MM.1S (cell line): ENCODE results near the gene COL6A3.

ENCODE experiments used
- DNase-seq: peaks from one replicate; pipeline ENCODE4 v3.0.0-alpha.2; 2015
- H2AFZ ChIP-seq: fragments of 300-600 bp; sonication (generic); 2 replicates; pipeline ENCODE4 v1.6.0; 2016; ENCODE audit warnings: antibody characterized with exemption, low read length
- H3F3A ChIP-seq: fragments of 300-600 bp; sonication (generic); 2 replicates; pipeline ENCODE4 v1.6.1; 2016; ENCODE audit warnings: mild to moderate bottlenecking, antibody characterized with exemption, low read length, moderate library complexity, mixed read lengths; ENCODE audit not compliant: insufficient read depth
- H3K27ac ChIP-seq: fragments of 300-600 bp; sonication (generic); 2 replicates; pipeline ENCODE4 v1.5.1; 2016; ENCODE audit warnings: mild to moderate bottlenecking, low read length
- H3K27me3 ChIP-seq: fragments of 300-600 bp; sonication (generic); replicated peaks from 2 replicates; pipeline ENCODE4 v1.6.0; 2016; ENCODE audit warnings: low read length; ENCODE audit not compliant: insufficient read depth
- H3K36me3 ChIP-seq: fragments of 300-600 bp; sonication (generic); replicated peaks from 2 replicates; pipeline ENCODE4 v1.6.1; 2016; ENCODE audit warnings: mild to moderate bottlenecking, low read length, mixed read lengths; ENCODE audit not compliant: insufficient read depth
- H3K4me1 ChIP-seq: fragments of 300-600 bp; sonication (generic); 2 replicates; pipeline ENCODE4 v1.6.1; 2016; ENCODE audit warnings: low read length, mixed read lengths
- H3K4me2 ChIP-seq: fragments of 300-600 bp; sonication (generic); 2 replicates; pipeline ENCODE4 v1.6.0; 2016; ENCODE audit warnings: low read depth, low read length
- H3K4me3 ChIP-seq: fragments of 300-600 bp; sonication (generic); 2 replicates; pipeline ENCODE4 v1.5.1; 2016; ENCODE audit warnings: low read length, mixed read lengths
- H3K79me2 ChIP-seq: fragments of 300-600 bp; sonication (generic); 2 replicates; pipeline ENCODE4 v1.6.1; 2016; ENCODE audit warnings: mixed run types, low read length, mixed read lengths
- H3K9ac ChIP-seq: fragments of 300-600 bp; sonication (generic); 2 replicates; pipeline ENCODE4 v1.6.1; 2016; ENCODE audit warnings: low read length, mixed read lengths
- H3K9me2 ChIP-seq: fragments of 300-600 bp; sonication (generic); replicated peaks from 2 replicates; pipeline ENCODE4 v1.6.1; 2016; ENCODE audit warnings: mild to moderate bottlenecking, low read length, mixed read lengths; ENCODE audit not compliant: insufficient read depth
- H3K9me3 ChIP-seq: fragments of 300-600 bp; sonication (generic); replicated peaks from 2 replicates; pipeline ENCODE4 v1.6.1; 2016; ENCODE audit warnings: mild to moderate bottlenecking, low read length, mixed read lengths; ENCODE audit not compliant: insufficient read depth
- H4K20me1 ChIP-seq: fragments of 300-600 bp; sonication (generic); 2 replicates; pipeline ENCODE4 v1.6.1; 2016; ENCODE audit warnings: mild to moderate bottlenecking, low read length, moderate library complexity, mixed read lengths; ENCODE audit not compliant: insufficient read depth
- CTCF ChIP-seq: fragments of 300-600 bp; sonication (generic); IDR thresholded peaks from 2 replicates; pipeline ENCODE4 v1.5.1; 2016; ENCODE audit warnings: antibody characterized with exemption, low read length, mixed read lengths
- EZH2 ChIP-seq: fragments of 300-600 bp; sonication (generic); optimal IDR thresholded peaks from 2 replicates; pipeline ENCODE3; 2017; ENCODE audit warnings: low read depth, mild to moderate bottlenecking, antibody characterized with exemption, low read length, mixed read lengths
- EZH2phosphoT487 ChIP-seq: fragments of 300-600 bp; sonication (generic); IDR thresholded peaks from 2 replicates; pipeline ENCODE4 v1.6.1; 2018; ENCODE audit warnings: antibody characterized with exemption, low read length

Gene COL6A3

GRCh38 chr2:237350597-237350996, 63.4 kb downstream of the COL6A3 start:
- Histone ChIP-seq H2AFZ (no peak overlapping the region), H3K4me3 (no peak overlapping the region), H4K20me1 (no peaks in the 10 kb centered on the region), H3K9ac (no peak overlapping the region), H3K4me1 (no peaks in the 10 kb centered on the region), H3K27me3 (no peaks in the 10 kb centered on the region; the same call in 1 of the 2 replicates), H3K9me2 (no peaks in the 10 kb centered on the region), H3K4me2 (no peak overlapping the region), H3F3A (no peaks in the 10 kb centered on the region), H3K9me3 (no peaks in the 10 kb centered on the region), H3K36me3 (no peaks in the 10 kb centered on the region), H3K27ac (no peak overlapping the region), H3K79me2 (no peaks in the 10 kb centered on the region)
- no peak for TF ChIP-seq EZH2phosphoT487
- no peak for TF ChIP-seq CTCF
- TF ChIP-seq EZH2: no peak
- DNase-seq: no peak

DNA sequence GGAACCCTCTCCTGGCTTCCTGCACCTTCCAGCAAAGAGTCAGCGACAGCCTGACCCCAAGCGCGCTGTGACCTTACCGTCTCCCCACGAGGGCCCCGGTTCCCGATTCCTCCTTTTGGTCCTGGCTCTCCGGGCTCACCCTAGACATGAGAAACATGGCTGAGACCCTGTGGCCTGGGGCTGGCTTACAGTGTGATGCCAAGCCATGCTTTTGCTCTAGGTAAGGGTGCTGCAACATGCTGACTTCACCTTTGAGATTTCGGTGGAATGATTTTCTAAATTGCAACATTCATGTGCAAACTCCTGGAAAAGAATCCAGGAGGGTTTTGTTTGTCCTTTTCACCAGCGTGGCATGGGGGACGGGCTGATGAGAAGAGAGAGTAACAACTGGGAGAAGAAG, 63.9 kb downstream of the COL6A3 start:
- H3K9me3 ChIP-seq: no peaks in the 10 kb centered on the region
- no peak for DNase-seq
- H4K20me1 ChIP-seq: no peaks in the 10 kb centered on the region
- H3K4me3 ChIP-seq: no peak overlapping the region
- H3K79me2 ChIP-seq: no peaks in the 10 kb centered on the region
- H3K36me3 ChIP-seq: no peaks in the 10 kb centered on the region
- H3F3A ChIP-seq: no peaks in the 10 kb centered on the region
- H2AFZ ChIP-seq: no peak overlapping the region
- no peak for TF ChIP-seq EZH2
- TF ChIP-seq EZH2phosphoT487: no peak
- no peaks in the 10 kb centered on the region for H3K4me1 ChIP-seq
- H3K9ac ChIP-seq: no peak overlapping the region
- no peaks in the 10 kb centered on the region; the same call in 1 of the 2 replicates for H3K27me3 ChIP-seq
- H3K9me2 ChIP-seq: no peaks in the 10 kb centered on the region
- H3K27ac ChIP-seq: no peak overlapping the region
- H3K4me2 ChIP-seq: no peak overlapping the region

DNA sequence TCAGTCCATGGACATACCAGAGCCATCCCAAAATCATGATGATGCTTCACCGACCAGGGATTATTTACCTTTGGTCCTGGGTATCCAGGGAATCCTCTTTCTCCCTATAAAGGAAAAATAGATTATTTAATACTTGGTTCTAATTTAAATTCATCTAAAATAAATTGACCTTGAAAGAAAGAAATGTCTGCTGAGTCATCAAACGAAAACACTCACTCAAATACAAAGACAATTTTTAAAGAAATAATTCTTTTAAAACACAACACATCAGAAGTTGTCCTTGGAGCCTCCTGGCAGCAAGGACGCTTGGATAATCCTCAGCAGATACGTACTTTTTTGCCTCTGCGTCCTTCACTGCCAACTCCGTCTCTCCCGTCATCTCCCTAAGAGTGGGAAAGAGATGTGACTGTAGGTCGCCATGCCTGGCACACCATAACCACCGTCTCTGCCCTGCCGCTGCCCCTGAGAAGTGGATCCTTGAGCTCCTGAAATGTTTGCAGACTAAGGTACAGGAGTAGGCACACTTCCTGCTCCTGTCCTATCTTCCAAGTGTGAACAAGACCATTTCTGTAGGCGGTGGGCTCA, 65.6 kb downstream of the COL6A3 start:
- Histone ChIP-seq H3F3A (no peaks in the 10 kb centered on the region), H3K79me2 (no peaks in the 10 kb centered on the region), H3K4me1 (no peaks in the 10 kb centered on the region), H3K27me3 (no peaks in the 10 kb centered on the region; the same call in 1 of the 2 replicates), H3K4me2 (no peak overlapping the region), H3K9me2 (no peaks in the 10 kb centered on the region), H3K9ac (no peak overlapping the region), H3K27ac (no peak overlapping the region), H3K9me3 (no peaks in the 10 kb centered on the region), H2AFZ (no peak overlapping the region), H4K20me1 (no peaks in the 10 kb centered on the region), H3K36me3 (no peaks in the 10 kb centered on the region), H3K4me3 (no peak overlapping the region)
- DNase-seq: no peak
- no peak for TF ChIP-seq CTCF
- no peak for TF ChIP-seq EZH2phosphoT487
- no peak for TF ChIP-seq EZH2

DNA sequence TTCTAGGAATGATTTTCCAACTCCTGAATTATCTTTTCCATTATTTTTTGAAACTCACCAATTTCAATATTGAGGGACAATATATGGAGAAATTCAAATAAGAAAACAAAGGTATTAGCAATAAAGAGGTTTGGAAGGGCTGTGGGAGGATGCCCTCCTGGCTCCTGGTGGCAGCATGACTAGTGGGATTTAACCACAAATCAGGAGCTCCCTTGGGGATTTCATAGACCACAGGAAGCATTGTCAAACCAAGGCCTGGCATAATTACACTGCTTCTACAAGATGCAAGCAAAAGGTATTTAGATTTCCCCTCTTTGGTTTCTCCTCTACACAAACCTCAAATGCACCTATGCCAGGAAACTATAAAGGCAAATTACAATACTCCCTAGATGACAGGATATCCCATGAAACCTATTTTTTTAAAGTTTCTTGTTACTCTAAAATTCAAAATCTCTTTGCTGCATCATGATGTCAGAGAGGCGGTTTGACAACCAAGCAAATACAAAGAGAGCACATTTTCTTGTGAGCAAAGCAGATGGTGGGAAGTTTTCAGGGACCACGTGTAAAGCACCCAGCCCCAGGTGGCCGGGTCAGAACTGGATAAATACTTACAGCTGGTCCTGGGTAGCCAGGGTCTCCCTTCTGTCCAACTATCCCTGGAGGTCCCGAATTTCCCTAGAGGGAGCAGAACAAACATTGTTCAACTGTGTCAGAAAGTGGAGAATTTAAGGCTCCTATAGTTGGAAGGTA, 67.9 kb downstream of the COL6A3 start:
- no peak overlapping the region for H3K27ac ChIP-seq
- H3K27me3 ChIP-seq: no peaks in the 10 kb centered on the region
- no peaks in the 10 kb centered on the region for H3K9me3 ChIP-seq
- no peaks in the 10 kb centered on the region for H3K36me3 ChIP-seq
- TF ChIP-seq EZH2 (no peak), EZH2phosphoT487 (no peak), CTCF (no peak)
- no peak overlapping the region for H3K9ac ChIP-seq
- no peaks in the 10 kb centered on the region for H3K79me2 ChIP-seq
- H3F3A ChIP-seq: no peaks in the 10 kb centered on the region
- H2AFZ ChIP-seq: no peak overlapping the region
- no peak for DNase-seq
- H3K4me2 ChIP-seq: no peak overlapping the region
- no peaks in the 10 kb centered on the region for H3K9me2 ChIP-seq
- no peak overlapping the region for H3K4me3 ChIP-seq
- no peaks in the 10 kb centered on the region for H3K4me1 ChIP-seq
- H4K20me1 ChIP-seq: no peaks in the 10 kb centered on the region
